ENCODE data around the gene BRIP1. TPM values are rescaled to one million over a fixed set of nuclear protein-coding genes. Genes with fewer than 3 reads are reported as not detected.

Gene BRIP1
- total and polyA plus RNA-seq, 9 of the 15 experiments (the other 6 are each of a cell fraction or from before 2014, with no cell fraction given) = 2.4 to 17.5 (median 11.2) TPM

DNA sequence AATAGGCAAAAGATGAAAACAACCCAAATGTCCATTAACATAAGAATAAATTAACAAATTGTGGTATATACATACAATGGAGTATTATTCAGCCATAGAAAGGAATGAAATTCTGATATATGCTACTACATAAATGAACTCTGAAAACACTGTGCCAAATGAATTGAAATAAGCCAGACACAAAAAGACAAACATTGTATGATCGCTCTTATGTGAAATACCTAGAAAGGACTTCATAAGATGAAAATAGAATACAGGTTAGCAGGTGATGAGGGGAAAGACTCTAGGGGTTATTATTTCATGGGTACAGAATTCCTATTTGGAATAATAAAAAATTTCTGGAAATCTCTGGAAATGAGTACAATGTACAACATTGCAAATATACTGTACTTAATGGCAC, 80.2 kb downstream of the BRIP1 start:
- ATAC-seq = no peak
- Histone ChIP-seq H3K36me3 (ENCODE audit: control insufficient read depth, insufficient read depth, low read length) (peaks cover 9% of the 10 kb centered on the region; the same call in 1 of the 3 replicates), H3K9me3 (replicated peaks; ENCODE audit: control insufficient read depth, insufficient read depth, low read depth, low read length) (no peaks in the 10 kb centered on the region), H3K9ac (ENCODE audit: insufficient read depth in 1 of 2, low read depth in 2 of 2, low read length in 2 of 2) (no peak overlapping the region), H3K4me1 (replicated peaks in 1 of 2; ENCODE audit: control insufficient read depth in 2 of 2, insufficient read depth in 2 of 2, low read length in 2 of 2) (no peaks in the 10 kb centered on the region), H3K27ac (ENCODE audit: extremely low read depth, low read depth, low read length) (no peak overlapping the region), H3K4me2 (ENCODE audit: insufficient read depth, low read length) (no peak overlapping the region), H2AFZ (ENCODE audit: low read depth, low read length) (no peak overlapping the region), H3K4me3 (no peak overlapping the region), H3K9me1 (ENCODE audit: control insufficient read depth, insufficient read depth, low read length) (no peaks in the 10 kb centered on the region), H3K27me3 (ENCODE audit: control insufficient read depth in 2 of 2, insufficient read depth in 2 of 2, low read length in 2 of 2) (no peaks in the 10 kb centered on the region), H3K79me2 (ENCODE audit: control insufficient read depth, insufficient read depth, low read length) (no peaks in the 10 kb centered on the region), H4K20me1 (replicated peaks; ENCODE audit: control insufficient read depth, insufficient read depth, low read length) (no peaks in the 10 kb centered on the region)
- no TSS peak for BruUV-seq (replicated peaks)
- 92% methylated on average over 1 of the region's 1 CpG for WGBS (ENCODE audit: insufficient coverage, low coverage, missing lambda C conversion rate)
- ChIA-PET POLR2A (no interaction called here), CTCF (ENCODE audit: low intra/inter-chr PET ratio) (no interaction called here)
- intact Hi-C loops (cut with micrococcal nuclease) = no loop called here
- no peak for TF ChIP-seq MCM3 (IDR thresholded peaks at IDR 0.05)
- TF ChIP-seq ZHX1 (conservative IDR thresholded peaks at IDR 0.05; ENCODE audit: low read length) = no peak
- no peak for TF ChIP-seq ZFP30 (CRISPR knock-in tag; IDR thresholded peaks at IDR 0.05; ENCODE audit: borderline replicate concordance)
- no peak for TF ChIP-seq CHD1 (IDR thresholded peaks at IDR 0.05; ENCODE audit: low read length)
- no peak for TF ChIP-seq ZNF717 (CRISPR knock-in tag; IDR thresholded peaks at IDR 0.05)
- no peak for TF ChIP-seq SRSF3 (IDR thresholded peaks at IDR 0.05; ENCODE audit: insufficient read depth, low read length)
- no peak for TF ChIP-seq ZNF695 (CRISPR knock-in tag; IDR thresholded peaks at IDR 0.05)
- no peak for DNase-seq (ENCODE audit: extremely low read depth in 1 of 4, low spot score in 3 of 4)
- peak; percentile 19 for FAIRE-seq
- in situ Hi-C loops (cut with MboI) = no loop called here
